GM18858 (cell line): ENCODE results near the gene COL8A1.
"Not testable (repeated sequence)": the region's sequence is repeated elsewhere in the genome, so short reads cannot be mapped to it uniquely, and the experiment has no call there.

Experiments used
- ATAC-seq: cut with Tn5 transposase; IDR thresholded peaks from one replicate; pipeline ENCODE4 v1.9.1; 2021; ENCODE audit not compliant: unreplicated experiment

COL8A1 gene

DNA sequence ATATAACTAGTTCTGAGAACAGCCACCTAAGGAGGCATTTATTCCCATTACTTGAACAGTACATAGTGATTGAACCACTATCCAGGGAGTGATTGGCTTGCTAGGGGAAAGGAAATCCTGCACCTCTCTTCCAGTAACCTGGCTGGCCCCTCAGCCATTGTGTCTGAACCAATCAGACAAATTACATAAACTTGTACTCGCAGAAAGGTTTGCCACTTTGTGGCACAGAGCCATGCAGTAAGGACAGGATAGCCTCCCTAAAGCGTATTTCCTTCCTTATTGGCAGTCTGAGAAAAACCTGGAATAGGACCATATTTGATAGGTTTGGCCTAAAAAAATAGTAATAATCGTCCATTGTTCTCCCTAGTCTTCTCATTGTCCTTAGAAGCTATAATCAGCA lies 198.3 kb downstream of the COL8A1 start:
- no peak for ATAC-seq

DNA sequence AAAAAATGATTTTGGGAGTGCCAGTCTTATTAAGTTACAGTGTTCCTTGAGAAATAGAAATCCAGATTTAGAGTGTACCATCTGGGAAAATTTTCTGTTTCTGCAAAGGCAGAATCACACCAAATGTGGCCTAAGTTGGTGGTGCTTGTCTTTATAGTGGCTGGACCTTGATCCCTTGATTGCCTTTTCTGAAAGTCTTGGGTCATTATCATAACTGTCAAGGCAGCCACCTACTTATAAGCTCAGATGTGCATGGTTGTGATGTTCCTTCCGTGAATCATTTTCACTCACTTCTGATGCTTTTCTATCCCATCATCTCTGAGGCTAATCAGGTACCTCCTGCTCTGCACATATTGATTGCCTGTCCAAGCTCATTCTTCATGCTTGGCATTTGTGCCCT lies 199.3 kb downstream of the COL8A1 start:
- no peak for ATAC-seq

DNA sequence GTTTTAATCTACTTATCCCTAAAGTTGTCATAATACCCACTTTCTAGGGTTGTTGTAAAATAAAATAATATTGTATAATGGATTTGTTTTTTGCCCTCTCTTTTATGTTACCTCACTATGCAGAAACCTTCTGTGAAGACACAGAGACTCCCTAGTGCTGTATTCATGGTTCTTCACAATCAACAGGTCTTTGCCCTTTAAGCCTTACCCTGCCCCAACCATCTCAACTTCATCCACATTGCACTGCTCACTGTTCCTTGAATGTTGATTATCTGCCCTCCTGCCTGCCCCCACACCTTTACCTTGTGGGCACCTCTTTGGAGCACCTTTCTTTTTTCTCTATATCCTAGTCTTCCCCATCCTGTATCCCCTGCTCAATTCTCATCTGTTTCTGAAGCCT lies 200.4 kb downstream of the COL8A1 start:
- no peak for ATAC-seq

DNA sequence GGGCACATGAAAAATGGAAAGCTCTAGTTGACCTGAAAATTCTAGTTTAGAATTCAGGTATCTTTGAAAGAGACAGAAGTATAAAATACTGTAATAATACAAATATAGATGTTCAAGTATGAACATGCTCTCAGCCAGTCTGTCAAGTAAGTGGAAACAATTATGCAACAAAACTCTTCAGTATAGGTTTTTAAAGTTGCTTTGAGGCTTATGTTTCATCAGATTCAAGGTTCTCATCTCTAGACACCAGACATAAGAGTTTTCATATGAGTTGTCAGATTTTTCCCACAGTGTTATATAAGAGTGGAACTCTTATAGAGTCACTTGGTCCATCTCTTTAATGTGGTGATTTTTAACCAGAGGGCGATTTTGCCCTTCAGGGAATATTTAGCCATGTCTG lies 201.2 kb downstream of the COL8A1 start:
- no peak for ATAC-seq

DNA sequence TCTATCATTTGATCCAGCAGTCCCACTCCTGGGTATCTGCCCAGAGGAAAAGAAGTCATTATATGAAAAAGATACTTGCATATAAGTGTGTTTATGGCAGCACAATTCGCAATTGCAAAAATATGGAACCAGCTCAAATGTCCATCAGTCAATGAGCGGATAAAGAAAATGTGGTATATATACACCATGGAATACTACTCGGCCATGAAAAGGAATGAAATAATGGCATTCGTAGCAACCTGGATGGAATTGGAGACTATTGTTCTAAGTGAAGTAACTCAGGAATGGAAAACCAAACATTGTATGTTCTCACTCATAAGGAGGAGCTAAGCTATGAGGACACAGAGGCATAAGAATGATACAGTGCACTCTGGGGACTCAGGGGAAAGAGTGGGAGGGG lies 203.6 kb downstream of the COL8A1 start:
- ATAC-seq: not testable (repeated sequence)

DNA sequence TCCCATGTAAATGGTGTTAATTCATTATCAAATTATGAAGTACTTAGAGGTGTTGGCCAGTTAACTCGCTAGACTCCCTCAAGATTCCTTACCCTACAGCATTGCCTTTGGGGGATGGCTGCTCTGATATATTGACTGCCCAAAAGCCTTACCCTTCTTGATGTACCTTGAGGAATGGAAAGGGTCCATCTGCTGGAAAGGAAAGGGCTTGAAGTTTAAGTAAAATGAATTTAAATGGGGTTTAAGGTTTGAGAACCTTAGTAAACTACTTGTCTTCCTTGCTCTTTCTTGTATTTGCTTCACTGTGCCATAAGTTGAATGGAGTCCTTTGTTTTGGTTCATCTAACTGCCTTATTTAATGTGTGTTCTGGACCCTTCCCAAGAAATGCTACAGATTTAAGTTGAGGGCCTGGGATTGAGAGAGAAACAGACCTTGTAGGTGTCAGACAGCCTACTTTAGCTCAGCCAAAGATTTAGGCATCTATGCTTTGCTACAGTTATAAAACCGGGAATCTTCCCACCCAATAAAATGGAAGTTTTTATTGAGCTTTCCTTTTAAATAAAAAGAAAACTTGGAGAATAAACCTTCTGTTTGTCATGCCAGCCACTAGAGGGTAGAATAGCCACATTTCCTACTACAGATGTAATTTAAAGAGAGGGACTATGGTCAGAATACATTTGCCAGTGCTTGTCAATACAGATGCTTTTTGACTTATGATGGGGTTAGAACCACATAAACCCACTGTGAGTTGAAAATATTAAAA lies 204.6 kb downstream of the COL8A1 start:
- no peak for ATAC-seq

DNA sequence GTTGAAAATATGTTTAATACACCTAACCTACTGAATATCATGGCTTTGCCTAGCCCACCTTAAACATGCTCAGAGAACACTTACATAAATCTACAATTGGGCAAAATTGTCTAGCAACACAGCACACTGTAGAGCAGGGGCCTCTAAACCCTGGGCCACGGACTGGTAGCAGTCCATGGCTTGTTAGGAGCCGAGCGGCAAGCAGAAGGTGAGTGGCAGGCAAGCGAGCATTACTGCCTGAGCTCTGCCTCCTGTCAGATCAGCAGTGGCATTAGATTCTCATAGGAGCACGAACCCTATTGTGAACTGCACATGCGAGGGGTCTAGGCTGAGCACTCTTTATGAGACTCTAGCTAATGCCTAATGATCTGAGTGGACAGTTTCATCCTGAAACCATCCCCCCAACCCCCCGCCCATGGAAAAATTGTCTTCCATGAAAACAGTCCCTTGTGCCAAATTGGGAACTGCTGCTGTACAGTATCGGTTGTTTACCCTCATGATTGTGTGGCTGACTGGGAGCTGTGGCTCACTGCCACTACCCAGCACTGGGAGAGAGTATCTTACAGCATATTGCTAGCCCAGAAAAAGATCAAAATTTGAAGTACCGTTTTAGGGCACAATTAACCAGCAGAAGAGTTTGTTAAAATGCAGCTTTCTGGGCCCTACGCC lies 205.3 kb downstream of the COL8A1 start:
- no peak for ATAC-seq

DNA sequence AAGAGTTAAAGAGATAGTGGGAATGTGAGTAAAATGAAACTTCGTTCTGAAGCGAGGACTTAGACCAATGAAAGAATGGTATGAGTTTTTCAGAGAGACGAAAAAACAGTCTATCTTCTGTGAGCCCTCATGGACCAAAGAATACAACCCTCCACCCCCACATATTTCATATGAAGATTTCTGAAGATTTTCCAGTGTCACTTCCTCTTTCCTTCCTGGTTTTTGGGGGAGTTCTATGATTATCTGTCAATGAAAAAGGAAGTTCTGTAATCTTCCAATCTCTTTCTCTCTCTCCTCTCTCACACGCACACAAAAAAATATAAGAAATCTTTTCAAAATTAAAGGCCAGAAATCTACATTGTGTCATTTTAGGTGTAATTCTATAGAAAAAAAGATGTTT lies 206.9 kb downstream of the COL8A1 start:
- ATAC-seq: no peak

DNA sequence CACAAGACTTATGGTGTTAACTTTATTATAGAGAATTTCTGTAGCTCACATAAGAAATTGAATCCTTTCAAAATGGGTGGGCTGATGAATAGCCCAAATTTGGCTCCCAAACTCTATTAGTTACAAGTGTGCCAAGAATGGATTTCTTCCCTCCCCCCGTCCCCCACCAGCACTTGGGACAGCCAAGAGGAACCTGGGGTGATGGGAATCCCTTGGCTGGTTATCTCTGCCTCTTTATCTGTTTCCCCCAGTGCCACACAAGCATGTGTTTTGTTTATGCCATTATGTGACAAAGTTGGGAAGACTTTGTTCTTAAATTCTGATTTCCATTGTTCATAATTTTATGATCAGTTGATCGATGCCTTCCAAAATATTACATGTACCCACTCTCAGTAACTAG lies 207.6 kb downstream of the COL8A1 start:
- ATAC-seq: no peak

DNA sequence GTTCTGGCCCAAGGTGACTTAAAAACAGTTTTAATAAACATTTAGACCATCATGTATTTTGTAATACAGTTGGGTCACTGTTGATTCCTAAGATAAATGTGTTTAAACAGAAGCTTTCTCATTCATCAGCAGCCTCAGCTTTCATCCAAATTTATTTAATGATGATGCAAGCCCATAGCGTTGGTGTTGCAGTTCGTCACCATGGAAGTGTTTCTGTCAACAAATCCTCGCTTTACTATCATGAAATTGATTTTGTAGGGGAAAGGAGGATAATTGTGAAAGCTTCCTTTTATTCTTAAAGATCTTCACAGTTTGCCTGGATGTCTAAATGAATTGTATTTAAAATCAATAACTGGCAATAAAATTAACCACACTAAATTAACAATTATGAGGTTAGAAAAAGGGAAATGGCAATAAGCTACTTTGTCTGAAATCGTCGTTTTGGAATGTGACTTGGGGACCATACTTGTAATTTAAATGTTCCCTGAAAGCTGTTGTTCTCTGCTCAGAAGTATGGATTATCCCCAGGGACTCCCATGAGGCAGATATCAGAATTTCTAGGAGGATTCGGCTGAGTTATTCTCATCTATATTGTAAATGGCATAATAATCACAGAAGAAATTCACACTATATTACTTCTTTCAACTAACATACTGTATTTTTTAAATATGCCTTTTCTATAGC lies 208.2 kb downstream of the COL8A1 start:
- ATAC-seq: no peak

DNA sequence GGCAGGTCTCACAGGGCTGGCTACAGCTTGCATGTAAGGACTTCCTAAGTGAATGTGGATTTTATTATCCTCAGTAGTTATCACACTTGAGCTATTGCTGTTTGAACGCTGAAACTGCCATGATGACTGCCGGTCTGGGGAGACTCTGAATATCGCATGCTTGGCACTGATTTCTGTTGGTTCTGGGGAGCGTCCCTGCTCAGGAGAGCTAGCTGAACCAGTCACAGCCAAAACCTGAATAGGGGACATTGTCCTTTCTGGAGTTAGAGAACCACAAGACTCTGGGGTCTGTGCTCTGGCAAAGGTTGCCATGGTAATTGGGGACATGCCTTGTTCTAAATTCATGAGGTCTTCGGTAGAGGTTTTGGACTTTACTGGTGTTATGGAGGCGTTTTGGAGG lies 210.0 kb downstream of the COL8A1 start:
- ATAC-seq: no peak
